ENCODE data around the gene HIC2.
"Not testable (repeated sequence)": the region's sequence is repeated elsewhere in the genome, so short reads cannot be mapped to it uniquely, and the experiment has no call there.

Gene HIC2

DNA sequence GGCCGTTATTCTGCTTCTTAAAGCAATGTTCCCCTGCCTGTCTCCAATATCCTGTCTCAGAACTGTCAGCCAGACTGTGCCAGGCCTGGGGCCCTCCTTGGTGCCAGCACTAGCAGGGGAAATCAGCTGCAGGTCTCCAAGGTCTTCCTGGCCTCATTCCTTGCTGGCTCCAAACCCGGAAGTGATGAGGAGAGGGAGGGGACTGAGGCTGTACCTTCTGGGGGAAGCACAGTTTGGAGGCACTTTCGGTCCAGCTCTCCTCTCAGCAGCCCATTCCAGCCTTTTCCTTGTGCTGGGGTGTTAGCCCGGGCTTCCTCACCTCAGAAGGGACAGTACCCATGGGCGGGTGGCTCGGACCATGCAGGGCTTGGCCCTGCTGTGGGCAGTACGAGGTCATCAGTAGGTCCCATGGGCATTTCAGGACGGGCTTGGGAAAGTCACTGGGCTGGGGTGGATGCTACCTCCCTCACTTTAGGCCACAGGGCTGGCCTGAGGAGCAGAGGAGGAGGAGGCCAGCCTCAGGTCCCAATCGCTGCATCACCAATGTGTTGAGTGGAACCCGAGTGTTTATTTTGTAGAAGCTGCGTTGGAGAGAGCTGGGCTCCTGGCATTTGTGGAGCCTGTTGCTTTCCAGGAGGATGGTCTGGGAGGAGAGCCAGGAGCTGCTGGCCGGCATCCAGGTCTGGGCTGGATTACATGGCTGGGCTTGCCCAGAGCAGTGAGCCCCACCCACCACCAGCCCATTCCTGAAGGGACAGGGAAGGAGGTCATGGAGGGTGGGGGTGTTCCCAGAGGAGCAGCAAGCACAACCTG is 19.0 kb downstream of the HIC2 start:
- DNase-seq, result not testable (repeated sequence)

DNA sequence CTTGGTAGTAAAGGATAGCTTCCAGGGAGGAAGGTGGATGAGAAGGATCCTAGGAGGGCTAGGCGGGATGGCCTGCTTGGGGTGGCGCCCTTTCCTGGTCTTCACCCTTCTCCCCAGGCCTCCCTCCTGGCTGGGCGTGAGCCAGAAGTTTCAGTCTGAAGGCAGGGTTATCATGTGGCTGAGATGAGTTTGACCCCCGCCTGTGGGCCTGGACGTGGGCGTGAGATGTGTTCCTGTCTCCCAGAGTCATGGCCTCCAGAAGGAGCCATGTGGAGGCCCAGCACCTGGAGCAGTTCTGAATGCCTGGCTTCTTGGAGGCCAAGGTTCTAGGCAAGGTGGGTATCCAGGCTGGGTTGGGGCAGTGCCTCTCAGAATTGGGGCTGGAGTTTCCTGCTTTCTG is 20.8 kb downstream of the HIC2 start:
- not testable (repeated sequence) for DNase-seq

DNA sequence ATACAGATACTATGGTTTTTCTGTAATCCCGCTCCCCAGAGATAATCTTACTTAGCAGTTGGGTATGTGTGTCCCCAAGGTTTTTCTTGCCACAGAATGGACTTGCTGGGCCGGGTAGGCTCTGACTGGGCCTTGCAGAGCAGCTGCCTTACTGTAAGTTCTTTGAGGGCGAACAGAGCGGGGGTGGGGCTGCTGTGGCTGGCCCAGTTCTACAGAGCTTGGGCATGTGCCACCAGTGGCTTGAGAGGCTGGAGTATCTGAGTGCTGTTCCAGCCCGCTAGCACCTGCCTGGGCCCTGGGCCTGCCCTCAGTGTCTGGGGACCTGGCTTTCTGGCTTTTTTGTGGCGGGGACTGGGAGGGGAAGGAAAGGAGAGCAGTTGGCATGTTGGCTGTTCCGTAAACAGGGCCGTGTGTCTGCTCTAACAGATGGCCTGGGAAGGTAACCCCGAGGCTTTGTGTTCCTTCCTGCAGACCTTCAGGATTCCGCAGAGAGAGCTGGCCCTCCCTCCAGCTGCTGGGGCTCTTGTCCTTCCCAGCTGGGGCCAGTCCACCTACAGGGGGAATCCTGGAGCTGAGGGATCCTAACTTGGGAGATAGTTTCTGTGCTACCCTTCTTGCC is 23.0 kb downstream of the HIC2 start:
- DNase-seq, result not testable (repeated sequence)

DNA sequence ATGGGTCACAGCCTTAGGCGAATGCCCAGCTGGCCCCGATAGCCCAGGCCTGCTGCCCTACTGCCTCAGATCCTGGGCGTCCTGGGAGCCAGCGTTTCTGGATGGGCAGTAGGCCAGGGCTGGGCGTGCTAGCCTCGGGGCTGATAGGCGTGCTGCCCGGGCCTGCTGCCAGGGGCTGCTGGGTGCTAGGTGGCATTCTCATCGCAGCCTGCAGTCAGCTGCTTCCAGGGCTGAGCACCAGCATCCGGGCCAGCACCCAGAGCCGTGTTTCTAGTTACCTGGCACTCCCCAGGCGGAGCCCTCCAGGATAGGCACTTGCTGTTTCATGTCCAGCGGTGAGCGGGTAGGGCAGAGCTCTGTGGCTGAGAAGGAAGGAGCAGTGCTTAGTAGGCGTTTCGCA is 23.5 kb downstream of the HIC2 start:
- not testable (repeated sequence) for DNase-seq

DNA sequence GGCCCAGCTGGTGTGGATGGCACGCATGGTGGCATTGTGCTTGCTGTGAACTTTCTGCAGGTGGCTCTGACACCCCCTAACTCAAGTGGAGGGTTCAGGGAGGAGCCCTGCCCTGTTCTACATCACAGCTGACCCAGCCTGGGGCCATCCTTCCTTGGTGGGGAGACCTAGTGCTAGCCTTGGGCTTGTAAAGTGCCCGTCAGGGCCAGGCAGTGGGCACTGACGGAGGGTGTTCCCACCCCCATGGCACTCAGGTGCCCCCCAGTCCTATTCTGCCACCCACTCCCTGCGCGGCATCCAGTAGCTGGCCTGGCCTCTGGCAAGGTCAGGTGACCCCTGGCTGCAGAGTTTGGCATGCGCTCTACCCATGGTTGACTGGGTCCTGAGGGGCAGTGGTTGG is 24.0 kb downstream of the HIC2 start:
- DNase-seq, result not testable (repeated sequence)

DNA sequence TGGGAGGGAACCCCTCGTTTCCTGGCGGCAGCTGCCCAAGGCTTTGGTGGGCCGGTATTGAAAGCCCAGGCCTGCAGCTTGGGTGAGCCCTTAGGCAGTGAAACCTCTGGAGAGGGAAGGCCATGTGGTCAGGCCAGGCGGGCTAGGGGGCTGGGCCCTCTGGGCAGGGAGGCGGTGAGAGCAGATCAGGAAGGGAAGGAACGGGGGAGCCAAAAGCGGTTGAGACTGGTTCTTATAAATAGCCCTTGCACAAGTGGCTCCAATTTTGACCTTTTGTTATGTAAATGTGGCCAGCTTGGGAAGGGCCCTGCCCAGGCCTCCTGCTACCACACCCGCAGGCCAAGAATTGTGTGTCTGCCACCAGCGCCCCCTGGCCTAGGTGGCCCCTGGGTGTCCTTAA is 25.0 kb downstream of the HIC2 start:
- DNase-seq, result not testable (repeated sequence)

DNA sequence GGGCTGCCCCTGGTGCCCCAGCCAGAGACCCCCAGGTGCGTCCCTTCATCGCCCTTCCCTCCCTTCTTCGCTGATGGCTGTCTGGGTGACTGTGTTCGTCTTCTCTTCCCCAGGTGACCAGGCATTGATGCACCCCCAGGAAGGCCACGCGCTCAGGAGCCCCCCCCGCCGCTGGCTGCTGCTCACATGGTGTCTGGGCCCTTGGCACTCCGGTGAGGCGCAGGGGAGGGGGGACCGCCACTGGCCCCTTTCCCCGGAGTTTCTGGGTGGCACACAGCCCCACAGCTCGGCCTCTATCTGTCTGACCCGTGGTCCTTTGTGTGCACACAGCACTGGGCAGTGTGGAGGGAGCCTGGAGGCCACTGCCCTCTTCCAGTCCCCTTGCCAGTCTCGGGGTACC is 25.5 kb downstream of the HIC2 start:
- not testable (repeated sequence) for DNase-seq

DNA sequence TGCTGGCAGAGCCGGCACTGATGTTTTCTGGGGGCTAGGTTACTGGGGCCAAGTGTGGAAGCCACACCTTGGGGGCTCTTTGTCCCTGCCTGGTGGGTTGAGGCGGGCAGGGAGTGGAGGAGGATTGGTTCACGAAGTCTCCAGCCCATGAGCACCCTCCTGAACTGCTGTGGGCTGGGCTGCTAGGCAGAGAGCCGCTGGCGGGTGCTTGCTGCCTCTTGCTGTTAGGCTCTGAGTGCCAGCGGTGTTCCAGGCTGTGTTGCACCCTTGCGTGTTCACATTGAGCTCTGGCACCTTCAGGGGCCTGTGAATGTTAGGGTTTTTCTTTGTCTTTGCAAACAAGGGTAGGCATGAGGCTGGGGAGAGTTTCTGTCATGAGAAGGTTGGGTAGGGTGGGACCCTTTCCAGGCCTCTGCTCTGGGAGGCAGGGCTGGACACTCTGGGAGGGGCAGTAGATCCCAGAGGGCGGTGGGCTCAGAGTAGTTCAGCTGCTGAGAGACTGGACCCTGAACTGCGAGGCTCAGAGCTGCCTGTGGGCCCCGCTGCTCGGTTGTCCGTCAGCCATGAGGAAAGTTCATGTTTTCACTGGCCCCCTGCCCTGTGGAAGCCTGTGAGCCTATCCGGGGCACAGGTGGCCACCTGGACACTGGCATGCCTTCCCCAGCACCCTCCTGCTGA is 26.0 kb downstream of the HIC2 start:
- no peak for DNase-seq

DNA sequence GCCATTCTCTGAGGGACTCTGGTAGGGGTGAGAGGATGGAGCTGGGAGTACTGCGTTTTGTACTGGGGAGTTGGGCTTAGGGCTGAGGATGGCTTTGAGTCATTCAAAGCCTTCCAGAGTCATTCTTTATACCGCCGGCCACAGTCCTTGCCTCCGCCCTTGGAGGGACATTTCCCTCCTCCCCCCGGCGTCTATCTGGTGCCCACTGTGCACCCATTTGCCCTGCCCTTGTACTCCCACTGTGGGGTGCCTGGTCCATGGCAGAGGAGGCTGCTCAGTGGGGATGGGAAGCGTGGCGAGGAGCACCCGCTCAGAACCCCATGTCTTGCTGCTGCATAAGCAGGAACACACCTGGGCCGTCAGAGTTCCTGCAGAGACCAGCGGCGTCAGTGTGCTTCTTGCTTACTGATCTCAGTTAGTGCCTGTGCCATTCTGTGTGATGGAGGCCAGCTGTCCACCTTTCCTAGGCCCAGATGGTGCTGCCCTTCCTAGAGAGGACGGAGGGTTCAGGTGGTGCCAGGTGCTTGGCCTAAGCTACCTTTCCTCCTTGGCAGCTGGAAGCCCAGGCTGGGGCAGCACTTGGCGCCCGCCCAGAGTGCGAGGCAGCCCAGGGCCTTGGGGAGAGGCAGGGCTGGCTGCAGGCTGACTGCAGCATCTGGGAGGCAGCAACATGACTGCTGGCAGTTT is 26.7 kb downstream of the HIC2 start:
- no peak for DNase-seq

DNA sequence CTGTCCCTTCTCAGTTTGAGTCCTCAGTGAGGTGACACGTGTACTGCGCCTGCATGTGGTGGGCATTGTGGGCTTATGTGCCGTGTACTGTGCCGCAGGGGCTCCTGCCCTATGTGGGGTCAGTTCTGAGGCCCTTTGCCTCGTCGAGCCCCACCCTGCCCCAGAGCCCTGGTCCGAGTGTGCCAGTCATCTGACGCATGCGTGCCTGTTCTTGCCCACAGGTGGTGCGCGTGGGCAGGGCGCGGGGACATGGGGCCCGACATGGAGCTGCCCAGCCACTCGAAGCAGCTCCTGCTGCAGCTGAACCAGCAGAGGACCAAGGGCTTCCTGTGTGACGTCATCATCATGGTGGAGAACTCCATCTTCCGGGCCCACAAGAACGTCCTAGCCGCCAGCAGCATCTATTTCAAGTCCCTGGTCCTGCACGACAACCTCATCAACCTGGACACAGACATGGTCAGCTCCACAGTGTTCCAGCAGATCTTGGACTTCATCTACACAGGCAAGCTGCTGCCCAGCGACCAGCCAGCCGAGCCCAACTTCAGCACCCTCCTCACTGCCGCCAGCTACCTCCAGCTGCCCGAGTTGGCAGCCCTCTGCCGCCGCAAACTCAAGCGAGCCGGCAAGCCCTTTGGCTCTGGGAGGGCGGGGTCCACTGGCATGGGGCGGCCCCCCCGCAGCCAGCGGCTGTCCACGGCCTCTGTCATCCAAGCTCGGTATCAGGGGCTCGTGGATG is 27.7 kb downstream of the HIC2 start:
- no peak for DNase-seq

DNA sequence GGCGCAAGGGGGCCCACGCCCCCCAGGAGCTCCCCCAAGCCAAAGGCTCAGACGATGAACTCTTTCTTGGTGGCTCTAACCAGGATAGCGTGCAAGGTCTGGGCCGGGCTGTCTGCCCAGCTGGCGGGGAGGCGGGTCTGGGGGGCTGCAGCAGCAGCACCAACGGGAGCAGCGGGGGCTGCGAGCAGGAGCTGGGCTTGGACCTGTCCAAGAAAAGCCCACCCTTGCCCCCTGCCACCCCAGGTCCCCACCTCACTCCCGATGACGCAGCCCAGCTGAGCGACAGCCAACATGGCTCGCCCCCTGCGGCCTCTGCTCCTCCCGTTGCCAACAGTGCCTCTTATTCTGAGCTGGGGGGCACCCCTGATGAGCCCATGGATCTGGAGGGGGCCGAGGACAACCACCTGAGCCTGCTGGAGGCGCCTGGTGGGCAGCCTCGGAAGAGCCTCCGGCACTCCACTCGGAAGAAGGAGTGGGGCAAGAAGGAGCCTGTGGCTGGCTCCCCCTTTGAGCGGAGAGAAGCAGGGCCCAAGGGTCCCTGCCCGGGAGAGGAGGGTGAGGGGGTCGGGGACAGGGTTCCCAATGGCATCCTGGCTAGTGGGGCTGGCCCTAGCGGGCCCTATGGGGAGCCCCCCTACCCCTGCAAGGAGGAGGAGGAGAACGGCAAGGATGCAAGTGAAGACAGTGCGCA is 28.4 kb downstream of the HIC2 start:
- DNase-seq, result no peak

DNA sequence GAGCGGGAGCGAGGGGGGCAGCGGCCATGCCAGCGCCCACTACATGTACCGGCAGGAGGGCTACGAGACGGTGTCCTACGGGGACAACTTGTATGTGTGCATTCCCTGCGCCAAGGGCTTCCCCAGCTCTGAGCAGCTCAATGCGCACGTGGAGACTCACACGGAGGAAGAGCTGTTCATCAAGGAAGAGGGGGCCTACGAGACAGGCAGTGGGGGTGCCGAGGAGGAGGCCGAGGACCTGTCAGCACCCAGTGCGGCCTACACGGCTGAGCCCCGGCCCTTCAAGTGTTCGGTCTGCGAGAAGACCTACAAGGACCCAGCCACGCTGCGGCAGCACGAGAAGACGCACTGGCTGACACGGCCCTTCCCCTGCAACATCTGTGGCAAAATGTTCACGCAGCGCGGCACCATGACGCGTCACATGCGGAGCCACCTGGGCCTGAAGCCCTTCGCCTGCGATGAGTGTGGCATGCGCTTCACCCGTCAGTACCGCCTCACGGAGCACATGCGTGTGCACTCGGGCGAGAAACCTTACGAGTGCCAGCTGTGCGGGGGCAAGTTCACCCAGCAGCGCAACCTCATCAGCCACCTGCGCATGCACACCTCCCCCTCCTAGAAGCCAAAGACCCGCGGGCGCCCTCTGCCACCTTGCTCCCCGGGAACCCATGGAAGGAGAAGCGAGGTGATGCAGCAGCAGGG is 29.1 kb downstream of the HIC2 start:
- no peak for DNase-seq

DNA sequence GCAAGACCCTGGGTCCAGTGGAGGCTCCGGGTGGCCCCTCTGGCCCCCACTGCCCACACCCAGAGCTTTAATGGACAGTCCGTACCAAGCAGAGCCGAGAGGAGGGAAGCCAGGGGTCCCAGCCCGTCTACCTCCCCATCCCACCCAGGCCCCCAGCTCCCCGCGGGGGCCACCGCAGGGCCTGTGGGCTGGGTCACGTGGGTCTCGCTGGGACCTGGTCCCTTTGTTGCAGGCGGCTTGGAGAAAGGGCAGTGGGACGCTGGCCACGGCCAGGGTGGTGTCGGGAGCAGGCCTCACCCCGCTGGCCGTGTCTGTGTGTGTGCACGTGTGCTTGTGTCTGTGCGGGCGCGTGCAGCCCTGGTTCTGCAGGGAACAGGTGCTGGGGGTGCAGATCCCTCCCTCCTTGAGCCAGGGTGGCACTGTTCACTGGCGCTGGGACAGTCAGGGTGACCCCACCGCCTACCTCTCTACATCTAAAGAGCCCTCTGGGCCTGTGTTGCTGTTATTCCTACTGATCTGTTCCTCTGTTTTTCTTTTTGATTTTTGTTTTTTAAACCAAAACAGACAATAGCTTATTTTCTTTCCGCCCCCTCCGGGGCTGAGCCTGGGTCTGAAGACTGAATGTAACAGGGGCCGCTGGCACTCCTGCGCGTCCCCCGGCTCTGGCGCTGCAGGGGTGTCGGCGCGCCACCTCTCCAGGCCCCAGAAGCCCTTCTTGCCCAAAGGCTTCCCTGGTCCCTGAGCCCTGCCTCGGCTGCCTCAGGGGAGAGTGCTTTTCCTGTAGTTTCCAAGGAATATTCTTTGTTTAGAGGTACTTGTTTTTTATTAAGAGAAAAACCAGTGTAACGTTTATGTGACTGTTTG is 29.9 kb downstream of the HIC2 start:
- no peak for DNase-seq

DNA sequence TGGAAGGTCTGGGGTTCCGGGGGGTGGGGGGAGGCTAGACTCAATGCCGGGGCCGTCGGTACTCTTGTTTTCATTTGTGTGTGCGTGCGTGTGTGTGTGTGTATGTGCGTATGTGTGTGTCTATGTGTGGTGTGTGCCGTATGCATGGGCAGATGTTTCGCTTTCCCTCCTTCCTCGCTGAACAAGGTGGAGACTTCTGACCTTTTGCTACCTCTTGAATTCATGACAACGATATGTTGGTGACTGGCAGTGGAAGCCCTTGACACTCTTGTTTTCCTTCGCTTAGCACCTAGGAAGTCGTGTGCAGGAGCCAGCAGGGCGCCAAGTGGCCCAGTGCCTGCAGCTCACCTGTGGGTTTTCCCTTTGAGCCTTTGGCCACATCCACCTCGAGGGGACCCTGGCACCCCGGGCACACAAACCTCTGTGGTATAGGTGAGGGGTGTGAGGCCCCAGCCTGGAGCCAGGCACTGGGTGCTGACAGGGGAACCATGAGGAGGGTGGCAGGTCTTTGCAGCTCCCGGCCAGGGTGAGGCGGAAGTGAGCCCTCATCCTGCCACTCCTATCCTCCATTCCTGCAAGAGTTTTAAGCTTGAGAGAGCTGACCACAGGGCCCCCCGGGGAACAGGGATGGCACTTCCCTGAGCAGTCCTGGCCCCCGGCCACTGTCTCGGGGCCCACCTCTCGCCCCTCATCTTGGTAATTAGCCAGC is 30.7 kb downstream of the HIC2 start:
- no peak for DNase-seq

DNA sequence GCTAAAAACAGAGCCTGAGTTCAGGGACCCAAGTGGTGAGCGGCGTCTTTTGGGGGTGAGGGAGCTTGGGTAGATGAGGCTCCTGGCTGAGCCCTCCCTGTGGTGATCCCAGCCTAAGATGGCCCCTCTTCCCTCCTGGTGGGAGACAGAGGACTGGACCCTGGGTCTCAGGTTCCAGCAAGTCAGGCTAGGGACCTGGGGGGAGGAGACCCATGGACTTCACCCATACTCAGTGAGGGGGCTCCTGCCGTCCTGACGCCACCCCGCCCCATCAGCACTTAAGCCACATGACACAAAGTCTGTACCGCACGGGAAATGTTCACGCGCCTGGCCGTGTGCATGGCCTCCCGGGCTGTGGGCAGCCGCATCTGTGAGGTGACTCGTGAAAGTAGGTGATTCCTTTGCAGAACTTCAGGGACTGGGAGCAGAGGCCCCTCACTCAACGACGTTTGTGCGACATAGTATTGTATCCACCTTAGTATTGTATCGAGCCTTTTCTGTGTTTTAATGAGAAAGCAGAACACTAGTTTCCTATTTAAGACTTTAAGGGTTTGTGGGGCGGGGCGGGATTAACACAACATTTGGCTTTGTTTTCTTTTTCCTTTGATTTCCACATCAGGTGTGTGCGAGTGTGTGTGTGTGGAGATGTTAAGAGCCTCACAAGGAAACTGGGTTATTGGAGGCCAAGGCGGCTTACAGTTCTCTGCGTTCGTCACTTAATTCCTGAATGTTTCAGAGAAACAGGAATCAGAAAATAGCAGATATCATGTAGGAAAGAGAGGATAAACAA is 31.7 kb downstream of the HIC2 start:
- no peak for DNase-seq

DNA sequence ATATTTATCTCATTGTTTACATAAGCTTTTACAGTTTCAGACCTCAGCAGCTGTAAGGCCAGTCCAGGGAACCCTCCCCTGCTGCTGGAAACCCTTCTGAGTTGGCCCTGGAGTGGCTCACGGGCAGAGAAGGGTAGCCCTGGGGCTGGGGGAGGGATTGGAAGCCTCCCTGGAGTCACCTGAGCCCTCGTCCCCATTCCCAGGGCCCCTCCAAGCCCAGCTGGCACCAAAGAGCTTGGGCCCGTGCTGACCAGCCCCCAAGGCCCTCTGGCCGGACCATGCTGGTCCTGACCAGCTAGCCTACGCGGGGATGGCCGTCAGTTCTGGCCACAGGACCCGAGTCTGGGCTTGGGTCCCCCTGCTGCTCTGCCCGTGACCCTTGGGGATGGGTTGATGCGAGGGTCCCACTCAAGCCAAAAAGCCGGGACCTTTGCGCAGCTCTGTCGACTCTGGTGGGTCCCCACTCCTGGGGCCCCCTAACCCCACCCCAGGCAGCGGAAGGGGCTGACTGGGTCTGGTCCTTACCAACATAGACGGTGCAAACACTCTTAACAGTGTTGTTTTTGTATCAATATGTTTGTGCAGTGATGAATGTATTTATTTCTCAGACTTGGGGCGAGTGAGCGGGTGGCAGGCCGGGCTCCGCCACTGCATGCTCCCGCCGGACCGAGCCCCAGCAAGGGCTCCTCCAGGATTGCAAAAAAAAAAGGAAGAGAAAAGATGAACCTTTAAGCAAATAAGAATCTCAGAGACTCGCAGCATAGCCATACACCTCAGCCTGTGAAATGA is 32.6 kb downstream of the HIC2 start:
- DNase-seq, result no peak

DNA sequence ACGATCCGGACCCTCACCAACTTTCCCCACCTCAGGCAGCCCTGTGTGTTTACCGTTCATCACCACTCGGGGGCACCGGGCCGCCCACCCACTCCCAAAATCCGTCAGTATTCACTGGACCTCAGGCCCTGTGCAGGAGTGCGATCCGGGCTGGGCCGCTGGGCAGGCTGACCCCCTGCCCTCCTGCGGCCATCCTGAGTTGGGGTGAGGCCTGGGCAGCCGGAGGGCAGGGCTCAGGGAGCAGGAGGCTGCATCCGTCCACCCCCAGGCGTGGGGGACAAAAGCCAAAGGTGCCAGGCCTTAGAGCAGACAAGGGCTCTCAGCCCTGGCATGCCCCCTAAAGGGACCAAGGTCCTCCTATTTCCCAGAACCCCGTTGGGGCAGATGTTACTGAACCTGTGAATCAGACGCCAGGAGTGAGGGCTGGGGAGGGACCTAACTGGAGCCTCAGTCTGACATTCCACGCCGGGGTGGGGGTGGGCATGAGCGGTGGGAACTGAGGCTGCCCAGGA is 33.2 kb downstream of the HIC2 start:
- DNase-seq, result no peak

DNA sequence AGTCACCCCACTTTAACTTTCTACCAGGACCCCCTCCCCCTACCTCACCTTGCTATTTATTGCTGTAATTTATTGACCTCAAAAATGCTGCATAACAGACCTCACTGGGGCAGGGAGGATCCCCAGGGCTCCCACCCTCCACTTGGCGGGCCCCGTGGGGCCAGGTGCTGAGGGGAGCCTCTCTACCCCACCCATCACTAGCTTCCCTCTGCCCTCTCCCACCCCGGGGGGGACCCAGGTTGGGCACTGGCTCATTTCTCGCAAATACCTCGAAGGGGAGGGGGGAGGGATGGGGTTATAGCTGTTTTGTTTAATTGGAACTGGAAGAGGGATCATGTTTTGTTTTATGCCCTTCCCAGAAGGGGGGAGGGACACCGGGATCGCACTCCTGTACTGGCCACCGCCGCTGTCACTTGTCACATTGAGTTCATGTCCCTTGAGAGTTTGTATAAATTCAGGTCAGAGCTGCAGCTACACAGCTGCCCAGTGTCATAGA is 33.7 kb downstream of the HIC2 start:
- no peak for DNase-seq
